SK-N-MC (cell line): ENCODE data around the gene ISLR.

Experiments
- EZH2 ChIP-seq: fragments of 200-600 bp; sonication (generic); IDR thresholded peaks from one replicate; pipeline ENCODE4 v1.6.1; 2017; ENCODE audit warnings: antibody characterized with exemption
- FOXP2 ChIP-seq: optimal IDR thresholded peaks from 2 replicates; pipeline ENCODE3; 2011; ENCODE audit warnings: mild to moderate bottlenecking, moderate library complexity; ENCODE audit not compliant: insufficient read depth; ENCODE audit errors: extremely low read length, control extremely low read depth

GRCh38 chr15:74192751-74193150 is 19.2 kb downstream of the ISLR start:
- no peak for TF ChIP-seq FOXP2
- no peak for TF ChIP-seq EZH2
